ENCODE measurements around the gene SPECC1. TPM values are rescaled to one million over a fixed set of nuclear protein-coding genes. Genes with fewer than 3 reads are reported as not detected.

SPECC1 gene
- total and polyA plus RNA-seq, 2 of the 13 experiments (the other 11 are each of a cell fraction or from before 2014, with no cell fraction given), result 2.3 to 6.9 TPM

DNA sequence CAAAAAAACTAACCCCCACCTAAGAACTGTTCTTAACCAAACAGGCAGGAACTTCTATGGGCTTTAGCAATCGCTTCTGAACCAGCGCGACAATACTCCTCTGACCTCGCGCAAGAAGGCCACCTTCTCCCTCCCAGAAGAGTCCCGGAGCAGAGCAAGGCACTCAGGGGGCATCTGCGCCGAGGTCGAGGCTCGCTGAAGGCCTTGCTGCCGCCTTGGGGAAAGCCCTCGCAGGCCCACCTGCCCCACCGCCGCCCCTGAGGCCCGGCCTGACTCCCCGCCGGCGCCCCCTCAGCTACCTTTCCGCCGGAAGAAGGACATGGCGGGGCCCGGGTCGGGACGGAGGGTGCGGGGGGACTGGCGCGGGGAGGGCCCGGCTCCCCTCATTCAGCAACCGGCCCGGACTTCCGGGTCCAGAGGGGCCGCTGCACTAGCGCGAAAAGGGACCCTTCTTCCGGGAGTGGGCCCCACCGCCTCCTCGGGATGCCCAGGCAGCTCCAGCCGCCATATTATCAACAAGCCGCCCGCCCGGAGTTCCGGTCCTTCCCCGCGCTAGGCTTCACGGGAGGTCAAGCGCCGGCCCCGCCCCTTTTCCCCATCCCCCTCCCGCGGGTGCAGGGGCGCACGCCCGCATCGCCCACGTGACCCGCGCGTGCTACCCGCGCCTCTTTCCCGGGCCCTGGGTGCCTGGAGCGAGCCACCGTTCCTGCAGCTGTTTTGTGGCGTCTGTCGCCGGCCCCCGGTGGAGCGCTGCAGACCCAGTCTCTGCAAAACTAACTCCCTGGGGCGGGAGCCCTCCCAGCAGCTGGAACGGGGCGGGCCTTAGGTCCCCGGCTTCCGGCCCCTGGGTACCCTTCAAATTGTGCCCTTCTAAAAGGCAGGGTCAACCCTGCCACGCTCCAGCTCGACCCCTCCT, 31.6 kb upstream of the SPECC1 start, which contains the start of gene AKAP10 (continued):
- TF ChIP-seq SAFB2 (CRISPR knock-in tag; IDR thresholded peaks at IDR 0.05; ENCODE audit: borderline replicate concordance, low read depth), result no peak
- peak; percentile 94 for TF ChIP-seq NR2C2 (CRISPR knock-in tag; IDR thresholded peaks at IDR 0.05; ENCODE audit: borderline replicate concordance)
- TF ChIP-seq ZNF317 (CRISPR knock-in tag; IDR thresholded peaks at IDR 0.05), result peak; percentile 69
- peak; percentile 80; the same call in 1 of the 2 replicates for TF ChIP-seq GLI4 (CRISPR knock-in tag; IDR thresholded peaks at IDR 0.05; ENCODE audit: borderline replicate concordance)
- peak; percentile 91 for TF ChIP-seq ZGPAT (CRISPR knock-in tag; IDR thresholded peaks at IDR 0.05)
- TF ChIP-seq, protein P1, sequence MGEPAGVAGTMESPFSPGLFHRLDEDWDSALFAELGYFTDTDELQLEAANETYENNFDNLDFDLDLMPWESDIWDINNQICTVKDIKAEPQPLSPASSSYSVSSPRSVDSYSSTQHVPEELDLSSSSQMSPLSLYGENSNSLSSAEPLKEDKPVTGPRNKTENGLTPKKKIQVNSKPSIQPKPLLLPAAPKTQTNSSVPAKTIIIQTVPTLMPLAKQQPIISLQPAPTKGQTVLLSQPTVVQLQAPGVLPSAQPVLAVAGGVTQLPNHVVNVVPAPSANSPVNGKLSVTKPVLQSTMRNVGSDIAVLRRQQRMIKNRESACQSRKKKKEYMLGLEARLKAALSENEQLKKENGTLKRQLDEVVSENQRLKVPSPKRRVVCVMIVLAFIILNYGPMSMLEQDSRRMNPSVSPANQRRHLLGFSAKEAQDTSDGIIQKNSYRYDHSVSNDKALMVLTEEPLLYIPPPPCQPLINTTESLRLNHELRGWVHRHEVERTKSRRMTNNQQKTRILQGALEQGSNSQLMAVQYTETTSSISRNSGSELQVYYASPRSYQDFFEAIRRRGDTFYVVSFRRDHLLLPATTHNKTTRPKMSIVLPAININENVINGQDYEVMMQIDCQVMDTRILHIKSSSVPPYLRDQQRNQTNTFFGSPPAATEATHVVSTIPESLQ (CRISPR knock-in tag; conservative IDR thresholded peaks at IDR 0.05), result no peak
- TF ChIP-seq HINFP (CRISPR knock-in tag; IDR thresholded peaks at IDR 0.05; ENCODE audit: low read depth), result peak; percentile 83
- no peak; the same call in 1 of the 2 replicates for TF ChIP-seq ZNF260 (CRISPR knock-in tag; IDR thresholded peaks at IDR 0.05; ENCODE audit: borderline replicate concordance, low read depth)
- no peak for TF ChIP-seq ZNF282 (IDR thresholded peaks at IDR 0.05; ENCODE audit: partially characterized antibody)
- peak in 1 of 2 experiments; percentile 32; a peak in 2 of 4 replicates for TF ChIP-seq EP300 (IDR thresholded peaks at IDR 0.05; ENCODE audit: low read depth in 2 of 2, low read length in 2 of 2)
- peak; percentile 50; the same call in 1 of the 2 replicates for TF ChIP-seq EP300 (CRISPR knock-in tag; IDR thresholded peaks at IDR 0.05; ENCODE audit: borderline replicate concordance)
- peak; percentile 94 for TF ChIP-seq BCL3 (CRISPR knock-in tag; IDR thresholded peaks at IDR 0.05)
- peak; percentile 98 for TF ChIP-seq ZNF546 (CRISPR knock-in tag; conservative IDR thresholded peaks at IDR 0.05)
- TF ChIP-seq ZNF557 (CRISPR knock-in tag; IDR thresholded peaks at IDR 0.05), result peak; percentile 94
- TF ChIP-seq RBM22 (optimal IDR thresholded peaks at IDR 0.05; ENCODE audit: low read length), result no peak
- TF ChIP-seq PHF21A (CRISPR knock-in tag; IDR thresholded peaks at IDR 0.05), result no peak; the same call in 1 of the 2 replicates
- TF ChIP-seq ESRRA (CRISPR knock-in tag; IDR thresholded peaks at IDR 0.05; ENCODE audit: low read depth), result peak; percentile 50; the same call in 1 of the 2 replicates
- TF ChIP-seq HOXA3 (CRISPR knock-in tag; IDR thresholded peaks at IDR 0.05), result peak; percentile 84
- TF ChIP-seq ZNF296 (CRISPR knock-in tag; conservative IDR thresholded peaks at IDR 0.05), result peak; percentile 56; the same call in 1 of the 2 replicates
- peak; percentile 94; the same call in 1 of the 2 replicates for TF ChIP-seq ISX (CRISPR knock-in tag; conservative IDR thresholded peaks at IDR 0.05)
- TF ChIP-seq MTA1 (CRISPR knock-in tag; IDR thresholded peaks at IDR 0.05; ENCODE audit: borderline replicate concordance), result peak; percentile 71; the same call in 1 of the 2 replicates
- TF ChIP-seq ZNF720 (CRISPR knock-in tag; IDR thresholded peaks at IDR 0.05), result no peak
- no peak for TF ChIP-seq POLR2AphosphoS2 (IDR thresholded peaks at IDR 0.05; ENCODE audit: low read depth, low read length)
